WTC11 (cell line): ENCODE data around the gene UMODL1. TPM values are rescaled to one million over a fixed set of nuclear protein-coding genes. Genes with fewer than 3 reads are reported as not detected.

Experiments used
- ATAC-seq: fragments of 200-7000 bp; cut with Tn5 transposase; 2 replicates; pipeline ENCODE4 v1.10.0; 2021; ENCODE audit warnings: mild to moderate bottlenecking, moderate library complexity
- CTCF ChIA-PET: fragments of 300-600 bp; sonication (Branson Sonifier 250); formaldehyde crosslinking; loops from one replicate; lab custom pipeline; 2021; ENCODE audit warnings: antibody characterized with exemption; lab: Charles Lee
- POLR2A ChIA-PET: fragments of 350-600 bp; sonication (Branson Sonifier 250); formaldehyde crosslinking; loops from one replicate; lab custom pipeline; 2021; ENCODE audit warnings: antibody characterized with exemption; lab: Charles Lee
- DNase-seq: peaks from one replicate; pipeline ENCODE4 v3.0.0; 2021; ENCODE audit warnings: low spot score
- H3K27ac Mint-ChIP-seq: 2 replicates; pipeline ENCODE4 v1.8.0; 2021; ENCODE audit warnings: mixed read lengths
- H3K27me3 Mint-ChIP-seq: 2 replicates; pipeline ENCODE4 v1.8.0; 2021; ENCODE audit warnings: low read depth, mild to moderate bottlenecking, moderate library complexity, mixed read lengths
- H3K36me3 Mint-ChIP-seq: 2 replicates; pipeline ENCODE4 v1.8.0; 2021; ENCODE audit warnings: mixed read lengths
- H3K4me1 Mint-ChIP-seq: 2 replicates; pipeline ENCODE4 v1.8.0; 2022; ENCODE audit warnings: mixed read lengths
- H3K4me3 Mint-ChIP-seq: 2 replicates; pipeline ENCODE4 v1.8.0; 2021; ENCODE audit warnings: mild to moderate bottlenecking, moderate library complexity, mixed read lengths
- H3K9me3 Mint-ChIP-seq: 2 replicates; pipeline ENCODE4 v1.8.0; 2021; ENCODE audit warnings: mixed read lengths
- ARID4B ChIP-seq: sonication (generic); formaldehyde crosslinking; IDR thresholded peaks from 2 replicates; pipeline ENCODE4 v1.8.0; 2023; ENCODE audit warnings: missing genetic modification reagents, mild to moderate bottlenecking, borderline replicate concordance
- CREB1 ChIP-seq: sonication (generic); formaldehyde crosslinking; IDR thresholded peaks from 2 replicates; pipeline ENCODE4 v1.8.0; 2023; ENCODE audit warnings: mild to moderate bottlenecking, missing genetic modification reagents
- CREM ChIP-seq: sonication (generic); formaldehyde crosslinking; IDR thresholded peaks from 2 replicates; pipeline ENCODE4 v1.8.1; 2022; ENCODE audit warnings: mild to moderate bottlenecking, missing genetic modification reagents, moderate library complexity
- ESRRA ChIP-seq: sonication (generic); formaldehyde crosslinking; IDR thresholded peaks from 2 replicates; pipeline ENCODE4 v1.8.1; 2022; ENCODE audit warnings: mild to moderate bottlenecking, missing genetic modification reagents, borderline replicate concordance
- HMGXB4 ChIP-seq: sonication (generic); formaldehyde crosslinking; IDR thresholded peaks from 2 replicates; pipeline ENCODE4 v1.8.1; 2023; ENCODE audit warnings: mild to moderate bottlenecking, moderate library complexity, missing genetic modification reagents
- IRF2 ChIP-seq: sonication (generic); formaldehyde crosslinking; IDR thresholded peaks from 2 replicates; pipeline ENCODE4 v1.8.0; 2022; ENCODE audit warnings: low read depth, missing genetic modification reagents, borderline replicate concordance
- JAZF1 ChIP-seq: fragments of 250-450 bp; sonication (Bioruptor Pico); IDR thresholded peaks from 2 replicates; pipeline ENCODE4 v1.9.0; 2021; ENCODE audit warnings: moderate library complexity, mild to moderate bottlenecking, inconsistent platforms
- MAX ChIP-seq: sonication (generic); formaldehyde crosslinking; IDR thresholded peaks from 2 replicates; pipeline ENCODE4 v1.8.0; 2022; ENCODE audit warnings: mild to moderate bottlenecking, missing genetic modification reagents
- NFE2L1 ChIP-seq: sonication (generic); formaldehyde crosslinking; IDR thresholded peaks from 2 replicates; pipeline ENCODE4 v1.8.1; 2023; ENCODE audit warnings: missing genetic modification reagents
- PRRX2 ChIP-seq: fragments of 250-450 bp; sonication (Bioruptor Pico); IDR thresholded peaks from 2 replicates; pipeline ENCODE4 v1.8.0; 2021; ENCODE audit warnings: mild to moderate bottlenecking
- SMAD4 ChIP-seq: sonication (generic); formaldehyde crosslinking; IDR thresholded peaks from 2 replicates; pipeline ENCODE4 v1.8.0; 2022; ENCODE audit warnings: mild to moderate bottlenecking, missing genetic modification reagents
- TEAD4 ChIP-seq: sonication (generic); formaldehyde crosslinking; IDR thresholded peaks from 2 replicates; pipeline ENCODE4 v1.8.0; 2022; ENCODE audit warnings: mild to moderate bottlenecking, missing genetic modification reagents
- TP53 ChIP-seq: sonication (generic); formaldehyde crosslinking; IDR thresholded peaks from 2 replicates; pipeline ENCODE4 v1.8.1; 2023; ENCODE audit warnings: mild to moderate bottlenecking, missing genetic modification reagents
- ZNF138 ChIP-seq: sonication (generic); formaldehyde crosslinking; conservative IDR thresholded peaks from 2 replicates; pipeline ENCODE4 v1.8.1; 2022; ENCODE audit warnings: mild to moderate bottlenecking, moderate library complexity, missing genetic modification reagents
- total RNA-seq: library from RNA; stranded (reverse); gene quantifications from 3 replicates; pipeline ENCODE4 v1.2.3, GENCODE V29; 2021
- TF ChIP-seq, protein P1 (sequence below): sonication (generic); formaldehyde crosslinking; IDR thresholded peaks from 2 replicates; pipeline ENCODE4 v1.8.1; 2023; ENCODE audit warnings: mild to moderate bottlenecking, missing genetic modification reagents, moderate library complexity
- TF ChIP-seq, protein P2 (sequence below): sonication (generic); formaldehyde crosslinking; IDR thresholded peaks from 2 replicates; pipeline ENCODE4 v1.8.1; 2022; ENCODE audit warnings: missing genetic modification reagents, borderline replicate concordance
- TF ChIP-seq, protein P3 (sequence below): sonication (generic); formaldehyde crosslinking; IDR thresholded peaks from 2 replicates; pipeline ENCODE4 v1.8.0; 2023; ENCODE audit warnings: missing genetic modification reagents
- TF ChIP-seq, protein P4 (sequence below): fragments of 250-450 bp; sonication (Bioruptor Pico); IDR thresholded peaks from 2 replicates; pipeline ENCODE4 v1.8.0; 2021; ENCODE audit warnings: mild to moderate bottlenecking

UMODL1 gene
- total RNA-seq, 1 experiment from 2014 or later = not detected

DNA sequence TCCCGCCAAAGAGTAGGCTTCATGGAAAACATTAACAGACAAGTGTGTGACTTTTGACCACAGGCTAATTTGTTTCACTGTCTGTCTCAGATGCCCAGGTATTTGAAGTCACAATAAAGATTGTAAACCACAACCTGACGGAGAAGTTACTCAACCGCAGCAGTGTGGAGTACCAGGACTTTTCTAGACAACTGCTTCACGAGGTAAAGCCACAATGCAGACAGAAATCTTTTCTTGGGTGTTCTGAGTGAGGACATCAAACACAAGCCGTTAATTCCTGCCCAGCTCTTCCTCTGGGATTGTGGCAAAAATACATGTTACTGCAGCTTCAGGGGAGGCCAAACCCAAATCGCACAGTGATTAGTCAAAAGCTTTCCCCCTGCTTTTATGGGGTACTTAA is 31.0 kb downstream of the UMODL1 start:
- H3K9me3 Mint-ChIP-seq = no peaks in the 10 kb centered on the region
- DNase-seq = no peak
- ATAC-seq = no peak
- CTCF ChIA-PET = interaction anchor here (1.5 kb wide), 1 partner anchor 15 kb away, joined by 4 read pairs; no protein-coding TSS in a partner anchor
- H3K27me3 Mint-ChIP-seq = no peaks in the 10 kb centered on the region
- POLR2A ChIA-PET = no interaction called here
- no peak overlapping the region; the same call in 1 of the 2 replicates for H3K27ac Mint-ChIP-seq
- TF ChIP-seq MAX (no peak), HMGXB4 (CRISPR knock-in tag) (no peak), JAZF1 (CRISPR knock-in tag) (no peak), IRF2 (CRISPR knock-in tag) (no peak)
- TF ChIP-seq, protein P1, sequence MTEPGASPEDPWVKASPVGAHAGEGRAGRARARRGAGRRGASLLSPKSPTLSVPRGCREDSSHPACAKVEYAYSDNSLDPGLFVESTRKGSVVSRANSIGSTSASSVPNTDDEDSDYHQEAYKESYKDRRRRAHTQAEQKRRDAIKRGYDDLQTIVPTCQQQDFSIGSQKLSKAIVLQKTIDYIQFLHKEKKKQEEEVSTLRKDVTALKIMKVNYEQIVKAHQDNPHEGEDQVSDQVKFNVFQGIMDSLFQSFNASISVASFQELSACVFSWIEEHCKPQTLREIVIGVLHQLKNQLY (CRISPR knock-in tag) = no peak
- TF ChIP-seq, protein P2, sequence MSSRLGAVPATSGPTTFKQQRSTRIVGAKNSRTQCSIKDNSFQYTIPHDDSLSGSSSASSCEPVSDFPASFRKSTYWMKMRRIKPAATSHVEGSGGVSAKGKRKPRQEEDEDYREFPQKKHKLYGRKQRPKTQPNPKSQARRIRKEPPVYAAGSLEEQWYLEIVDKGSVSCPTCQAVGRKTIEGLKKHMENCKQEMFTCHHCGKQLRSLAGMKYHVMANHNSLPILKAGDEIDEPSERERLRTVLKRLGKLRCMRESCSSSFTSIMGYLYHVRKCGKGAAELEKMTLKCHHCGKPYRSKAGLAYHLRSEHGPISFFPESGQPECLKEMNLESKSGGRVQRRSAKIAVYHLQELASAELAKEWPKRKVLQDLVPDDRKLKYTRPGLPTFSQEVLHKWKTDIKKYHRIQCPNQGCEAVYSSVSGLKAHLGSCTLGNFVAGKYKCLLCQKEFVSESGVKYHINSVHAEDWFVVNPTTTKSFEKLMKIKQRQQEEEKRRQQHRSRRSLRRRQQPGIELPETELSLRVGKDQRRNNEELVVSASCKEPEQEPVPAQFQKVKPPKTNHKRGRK (CRISPR knock-in tag) = no peak
- no peak overlapping the region for H3K4me3 Mint-ChIP-seq
- H3K36me3 Mint-ChIP-seq = no peaks in the 10 kb centered on the region
- peaks cover 10% of the 10 kb centered on the region for H3K4me1 Mint-ChIP-seq

- no peaks in the 10 kb centered on the region for H3K36me3 Mint-ChIP-seq
- TF ChIP-seq, protein P3, sequence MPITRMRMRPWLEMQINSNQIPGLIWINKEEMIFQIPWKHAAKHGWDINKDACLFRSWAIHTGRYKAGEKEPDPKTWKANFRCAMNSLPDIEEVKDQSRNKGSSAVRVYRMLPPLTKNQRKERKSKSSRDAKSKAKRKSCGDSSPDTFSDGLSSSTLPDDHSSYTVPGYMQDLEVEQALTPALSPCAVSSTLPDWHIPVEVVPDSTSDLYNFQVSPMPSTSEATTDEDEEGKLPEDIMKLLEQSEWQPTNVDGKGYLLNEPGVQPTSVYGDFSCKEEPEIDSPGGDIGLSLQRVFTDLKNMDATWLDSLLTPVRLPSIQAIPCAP = no peak
- TF ChIP-seq SMAD4 (no peak), CREB1 (CRISPR knock-in tag) (no peak), ESRRA (CRISPR knock-in tag) (no peak), IRF2 (CRISPR knock-in tag) (no peak), TP53 (CRISPR knock-in tag) (no peak), CREM (CRISPR knock-in tag) (no peak), NFE2L1 (no peak), TEAD4 (CRISPR knock-in tag) (no peak)
- no peaks in the 10 kb centered on the region for H3K27me3 Mint-ChIP-seq
- DNase-seq (no peak), ATAC-seq (no peak)
- H3K27ac Mint-ChIP-seq = no peak overlapping the region
- peaks cover 10% of the 10 kb centered on the region for H3K4me1 Mint-ChIP-seq
- no peaks in the 10 kb centered on the region for H3K9me3 Mint-ChIP-seq
- POLR2A ChIA-PET = no interaction called here
- no peak overlapping the region for H3K4me3 Mint-ChIP-seq
- CTCF ChIA-PET = interaction anchor here (1.5 kb wide), 1 partner anchor 15 kb away, joined by 4 read pairs; no protein-coding TSS in a partner anchor
Observed at GRCh38 chr21:42102526-42102925, 31.4 kb downstream of the UMODL1 start.

DNA sequence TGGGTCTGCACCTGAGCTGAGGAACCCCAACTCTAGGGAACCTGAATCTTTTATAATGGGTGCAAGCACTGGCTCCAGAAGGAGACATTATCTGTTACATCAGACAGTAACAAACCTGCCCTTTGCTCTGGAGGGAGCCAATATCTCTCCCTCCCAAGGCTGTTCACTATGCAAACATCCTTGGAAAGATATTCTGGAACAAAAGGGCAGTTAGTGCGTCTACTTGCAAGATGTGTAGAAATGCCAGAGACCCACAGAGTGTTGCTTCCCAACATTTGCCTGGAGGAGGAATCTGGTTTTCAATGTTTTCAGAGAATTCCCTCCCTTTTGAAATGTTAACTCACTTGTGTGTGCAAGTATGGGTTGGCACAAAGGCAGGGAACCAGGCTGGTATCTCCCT is 31.9 kb downstream of the UMODL1 start:
- TF ChIP-seq CREM (CRISPR knock-in tag) = no peak
- TF ChIP-seq PRRX2 (CRISPR knock-in tag) = no peak
- TF ChIP-seq, protein P4, sequence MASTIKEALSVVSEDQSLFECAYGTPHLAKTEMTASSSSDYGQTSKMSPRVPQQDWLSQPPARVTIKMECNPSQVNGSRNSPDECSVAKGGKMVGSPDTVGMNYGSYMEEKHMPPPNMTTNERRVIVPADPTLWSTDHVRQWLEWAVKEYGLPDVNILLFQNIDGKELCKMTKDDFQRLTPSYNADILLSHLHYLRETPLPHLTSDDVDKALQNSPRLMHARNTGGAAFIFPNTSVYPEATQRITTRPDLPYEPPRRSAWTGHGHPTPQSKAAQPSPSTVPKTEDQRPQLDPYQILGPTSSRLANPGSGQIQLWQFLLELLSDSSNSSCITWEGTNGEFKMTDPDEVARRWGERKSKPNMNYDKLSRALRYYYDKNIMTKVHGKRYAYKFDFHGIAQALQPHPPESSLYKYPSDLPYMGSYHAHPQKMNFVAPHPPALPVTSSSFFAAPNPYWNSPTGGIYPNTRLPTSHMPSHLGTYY = no peak
- no peak for TF ChIP-seq ARID4B (CRISPR knock-in tag)
- TF ChIP-seq HMGXB4 (CRISPR knock-in tag) = no peak
- TF ChIP-seq ZNF138 (CRISPR knock-in tag) = no peak
- Mint-ChIP-seq H3K4me3 (no peak overlapping the region), H3K4me1 (peaks cover 10% of the 10 kb centered on the region), H3K36me3 (no peaks in the 10 kb centered on the region), H3K27me3 (no peaks in the 10 kb centered on the region), H3K9me3 (no peaks in the 10 kb centered on the region), H3K27ac (no peak overlapping the region)
- no peak for DNase-seq
- ChIA-PET CTCF (interaction anchor here (0.5 to 2.1 kb wide), 4 partner anchors 14 to 511 kb away, joined by 3 to 16 read pairs (median 4); no protein-coding TSS in a partner anchor), POLR2A (no interaction called here)
- ATAC-seq = no peak
